LNCaP clone FGC (cell line): ENCODE measurements around the gene SMC3.
A peak's percentile ranks its signal among the peaks of the same experiment; 100 is the strongest.
"Not testable (repeated sequence)": the region's sequence is repeated elsewhere in the genome, so short reads cannot be mapped to it uniquely, and the experiment has no call there.

Source experiments
- DNase-seq: peaks from one replicate; pipeline ENCODE4 v3.0.0-alpha.2; 2011; ENCODE audit warnings: low read depth
- H3K4me3 ChIP-seq: 2 replicates; pipeline ENCODE4 v1.5.1; 2011; ENCODE audit warnings: mild to moderate bottlenecking, low read depth, low read length, control low read depth
- TF ChIP-seq, protein P1 (sequence below): IDR thresholded peaks from 2 replicates; pipeline ENCODE4 v1.5.1; 2012; ENCODE audit warnings: mild to moderate bottlenecking; ENCODE audit not compliant: control insufficient read depth, insufficient read depth; ENCODE audit errors: extremely low read depth

Gene SMC3

DNA sequence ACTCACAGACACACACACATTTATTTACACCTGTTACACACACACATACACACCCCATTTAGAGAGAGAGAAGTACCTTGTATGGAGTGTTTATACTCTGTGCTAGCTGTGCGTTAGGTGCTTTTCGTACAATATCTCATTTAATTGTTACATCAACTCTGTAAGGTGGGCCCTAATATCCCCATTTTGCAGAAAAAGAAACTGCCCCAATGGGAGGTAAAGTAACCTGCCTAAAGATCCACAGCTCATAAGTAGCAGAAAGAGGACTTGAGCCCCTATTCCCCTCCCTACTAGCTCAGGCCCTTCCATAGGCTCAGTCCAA, 52.9 kb downstream of the SMC3 start:
- no peak for DNase-seq
- TF ChIP-seq, protein P1, sequence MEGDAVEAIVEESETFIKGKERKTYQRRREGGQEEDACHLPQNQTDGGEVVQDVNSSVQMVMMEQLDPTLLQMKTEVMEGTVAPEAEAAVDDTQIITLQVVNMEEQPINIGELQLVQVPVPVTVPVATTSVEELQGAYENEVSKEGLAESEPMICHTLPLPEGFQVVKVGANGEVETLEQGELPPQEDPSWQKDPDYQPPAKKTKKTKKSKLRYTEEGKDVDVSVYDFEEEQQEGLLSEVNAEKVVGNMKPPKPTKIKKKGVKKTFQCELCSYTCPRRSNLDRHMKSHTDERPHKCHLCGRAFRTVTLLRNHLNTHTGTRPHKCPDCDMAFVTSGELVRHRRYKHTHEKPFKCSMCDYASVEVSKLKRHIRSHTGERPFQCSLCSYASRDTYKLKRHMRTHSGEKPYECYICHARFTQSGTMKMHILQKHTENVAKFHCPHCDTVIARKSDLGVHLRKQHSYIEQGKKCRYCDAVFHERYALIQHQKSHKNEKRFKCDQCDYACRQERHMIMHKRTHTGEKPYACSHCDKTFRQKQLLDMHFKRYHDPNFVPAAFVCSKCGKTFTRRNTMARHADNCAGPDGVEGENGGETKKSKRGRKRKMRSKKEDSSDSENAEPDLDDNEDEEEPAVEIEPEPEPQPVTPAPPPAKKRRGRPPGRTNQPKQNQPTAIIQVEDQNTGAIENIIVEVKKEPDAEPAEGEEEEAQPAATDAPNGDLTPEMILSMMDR = no peak
- no peak overlapping the region for H3K4me3 ChIP-seq

DNA sequence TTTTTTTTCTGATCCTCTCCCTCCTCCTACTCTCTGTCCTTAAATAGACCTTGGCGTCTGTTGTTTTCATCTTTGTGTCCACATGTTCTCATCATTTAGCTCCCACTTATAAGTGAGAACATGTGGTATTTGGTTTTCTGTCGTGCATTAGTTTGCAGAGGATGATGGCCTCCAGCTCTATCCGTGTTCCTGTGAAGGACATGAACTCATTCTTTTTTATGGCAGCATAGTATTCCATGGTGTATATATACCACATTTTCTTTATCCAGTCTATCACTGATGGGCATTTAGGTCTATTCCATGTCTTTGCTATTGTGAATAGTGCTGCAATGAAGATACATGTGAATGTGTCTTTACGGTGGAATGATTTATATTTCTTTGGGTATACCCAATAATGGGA, 55.8 kb downstream of the SMC3 start:
- not testable (repeated sequence) for DNase-seq, H3K4me3 ChIP-seq

GRCh38 chr10:110625356-110625894, 57.9 kb downstream of the SMC3 start:
- no peak for DNase-seq

GRCh38 chr10:110625951-110626855, 58.7 kb downstream of the SMC3 start:
- DNase-seq = no peak
- no peak overlapping the region for H3K4me3 ChIP-seq
- TF ChIP-seq, protein P1 = no peak

More at GRCh38 chr10:110625356-110625894, 57.9 kb downstream of the SMC3 start:
- H3K4me3 ChIP-seq = no peak overlapping the region
- TF ChIP-seq, protein P1 = no peak

- H3K4me3 ChIP-seq = no peak overlapping the region
- TF ChIP-seq, protein P1 = no peak
- DNase-seq = no peak
Observed at GRCh38 chr10:110628161-110628560, 60.7 kb downstream of the SMC3 start.

DNA sequence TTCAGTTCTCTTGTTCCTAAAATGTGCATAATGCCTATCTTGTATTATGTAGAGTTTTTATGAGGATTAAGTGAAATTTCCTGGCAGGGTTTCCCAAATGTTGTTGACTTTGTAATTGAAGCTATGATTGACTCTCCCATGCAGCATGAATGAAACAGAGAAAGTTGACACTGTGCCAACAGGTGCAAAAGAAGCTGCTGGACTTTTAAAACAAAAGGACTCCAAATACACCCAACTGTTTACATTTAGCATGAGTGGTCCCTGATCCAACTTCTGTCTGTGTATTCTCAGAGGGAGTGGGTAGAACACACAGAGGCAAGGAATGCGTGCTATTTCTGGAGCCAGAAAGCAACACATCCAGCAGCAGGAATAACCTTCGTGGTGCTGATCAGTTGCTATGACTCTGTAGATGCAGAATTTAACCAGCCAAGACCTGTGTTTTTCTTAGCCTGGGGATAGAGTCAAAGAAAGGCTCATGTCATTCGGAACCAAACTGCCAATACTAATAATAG, 62.2 kb downstream of the SMC3 start:
- no peak overlapping the region for H3K4me3 ChIP-seq
- TF ChIP-seq, protein P1 = no peak
- DNase-seq = peak; percentile 93

DNA sequence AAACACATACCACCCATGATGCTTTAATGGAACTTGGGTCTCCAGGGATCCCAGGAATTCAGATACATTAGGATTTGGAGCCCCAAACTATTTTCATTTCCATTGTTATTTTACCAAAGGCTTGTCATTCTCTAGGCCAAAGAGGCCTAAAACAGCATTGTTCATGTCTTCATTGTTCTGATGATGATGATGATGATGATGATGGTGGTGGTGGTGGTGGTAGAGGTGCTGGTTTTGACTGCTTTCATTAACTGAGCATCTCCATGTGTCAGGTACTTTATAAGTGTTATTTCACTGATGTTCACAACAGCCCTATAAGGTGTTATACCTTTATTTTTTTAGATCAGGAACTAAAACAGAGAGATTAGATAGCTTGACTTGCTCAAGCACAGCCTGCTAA, 64.4 kb downstream of the SMC3 start:
- no peak for DNase-seq
- TF ChIP-seq, protein P1 = no peak
- H3K4me3 ChIP-seq = no peak overlapping the region
